HL-60 (cell line): ENCODE measurements around the gene CRHBP.

Experiments
- DNase-seq, 2 experiments: peaks; one replicate each; pipeline ENCODE4 v3.0.0-alpha.2; 2010 to 2020; ENCODE audit warnings: low read depth in 1 of 2, low spot score in 1 of 2
- H3K27ac ChIP-seq: fragments of 250-450 bp; sonication (Bioruptor Pico); replicated peaks from 2 replicates; pipeline ENCODE4 v1.5.1; 2020; ENCODE audit warnings: mild to moderate bottlenecking, moderate library complexity
- H3K27me3 ChIP-seq: fragments of 250-450 bp; sonication (Bioruptor Pico); 2 replicates; pipeline ENCODE4 v1.5.1; 2021; ENCODE audit warnings: mild to moderate bottlenecking, moderate library complexity; ENCODE audit not compliant: insufficient read depth, poor library complexity, severe bottlenecking
- H3K4me3 ChIP-seq: replicated peaks from 2 replicates; pipeline ENCODE4 v1.5.1; 2011; ENCODE audit warnings: mild to moderate bottlenecking, control low read depth, low read length; ENCODE audit not compliant: insufficient read depth
- GABPA ChIP-seq: IDR thresholded peaks from 2 replicates; pipeline ENCODE4 v1.6.1; 2012; ENCODE audit warnings: low read depth
- POLR2AphosphoS5 ChIP-seq: IDR thresholded peaks from 2 replicates; pipeline ENCODE4 v1.6.1; 2012; ENCODE audit warnings: low read depth
- SPI1 ChIP-seq: IDR thresholded peaks from 2 replicates; pipeline ENCODE4 v1.6.1; 2012; ENCODE audit warnings: low read depth, mild to moderate bottlenecking, borderline replicate concordance
- TF ChIP-seq, protein P1 (sequence below): IDR thresholded peaks from one replicate; pipeline ENCODE4 v1.5.1; 2011; ENCODE audit warnings: low read length, control low read depth, inconsistent platforms; ENCODE audit not compliant: insufficient read depth
- TF ChIP-seq, protein P2 (sequence below): IDR thresholded peaks from 2 replicates; pipeline ENCODE4 v1.6.1; 2012; ENCODE audit warnings: low read depth; ENCODE audit not compliant: insufficient replicate concordance

Gene CRHBP

GRCh38 chr5:77017668-77018067, 64.8 kb downstream of the CRHBP start:
- no peak for DNase-seq
- TF ChIP-seq, protein P1, sequence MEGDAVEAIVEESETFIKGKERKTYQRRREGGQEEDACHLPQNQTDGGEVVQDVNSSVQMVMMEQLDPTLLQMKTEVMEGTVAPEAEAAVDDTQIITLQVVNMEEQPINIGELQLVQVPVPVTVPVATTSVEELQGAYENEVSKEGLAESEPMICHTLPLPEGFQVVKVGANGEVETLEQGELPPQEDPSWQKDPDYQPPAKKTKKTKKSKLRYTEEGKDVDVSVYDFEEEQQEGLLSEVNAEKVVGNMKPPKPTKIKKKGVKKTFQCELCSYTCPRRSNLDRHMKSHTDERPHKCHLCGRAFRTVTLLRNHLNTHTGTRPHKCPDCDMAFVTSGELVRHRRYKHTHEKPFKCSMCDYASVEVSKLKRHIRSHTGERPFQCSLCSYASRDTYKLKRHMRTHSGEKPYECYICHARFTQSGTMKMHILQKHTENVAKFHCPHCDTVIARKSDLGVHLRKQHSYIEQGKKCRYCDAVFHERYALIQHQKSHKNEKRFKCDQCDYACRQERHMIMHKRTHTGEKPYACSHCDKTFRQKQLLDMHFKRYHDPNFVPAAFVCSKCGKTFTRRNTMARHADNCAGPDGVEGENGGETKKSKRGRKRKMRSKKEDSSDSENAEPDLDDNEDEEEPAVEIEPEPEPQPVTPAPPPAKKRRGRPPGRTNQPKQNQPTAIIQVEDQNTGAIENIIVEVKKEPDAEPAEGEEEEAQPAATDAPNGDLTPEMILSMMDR: no peak
- TF ChIP-seq POLR2AphosphoS5 (no peak), GABPA (no peak), SPI1 (no peak)
- TF ChIP-seq, protein P2, sequence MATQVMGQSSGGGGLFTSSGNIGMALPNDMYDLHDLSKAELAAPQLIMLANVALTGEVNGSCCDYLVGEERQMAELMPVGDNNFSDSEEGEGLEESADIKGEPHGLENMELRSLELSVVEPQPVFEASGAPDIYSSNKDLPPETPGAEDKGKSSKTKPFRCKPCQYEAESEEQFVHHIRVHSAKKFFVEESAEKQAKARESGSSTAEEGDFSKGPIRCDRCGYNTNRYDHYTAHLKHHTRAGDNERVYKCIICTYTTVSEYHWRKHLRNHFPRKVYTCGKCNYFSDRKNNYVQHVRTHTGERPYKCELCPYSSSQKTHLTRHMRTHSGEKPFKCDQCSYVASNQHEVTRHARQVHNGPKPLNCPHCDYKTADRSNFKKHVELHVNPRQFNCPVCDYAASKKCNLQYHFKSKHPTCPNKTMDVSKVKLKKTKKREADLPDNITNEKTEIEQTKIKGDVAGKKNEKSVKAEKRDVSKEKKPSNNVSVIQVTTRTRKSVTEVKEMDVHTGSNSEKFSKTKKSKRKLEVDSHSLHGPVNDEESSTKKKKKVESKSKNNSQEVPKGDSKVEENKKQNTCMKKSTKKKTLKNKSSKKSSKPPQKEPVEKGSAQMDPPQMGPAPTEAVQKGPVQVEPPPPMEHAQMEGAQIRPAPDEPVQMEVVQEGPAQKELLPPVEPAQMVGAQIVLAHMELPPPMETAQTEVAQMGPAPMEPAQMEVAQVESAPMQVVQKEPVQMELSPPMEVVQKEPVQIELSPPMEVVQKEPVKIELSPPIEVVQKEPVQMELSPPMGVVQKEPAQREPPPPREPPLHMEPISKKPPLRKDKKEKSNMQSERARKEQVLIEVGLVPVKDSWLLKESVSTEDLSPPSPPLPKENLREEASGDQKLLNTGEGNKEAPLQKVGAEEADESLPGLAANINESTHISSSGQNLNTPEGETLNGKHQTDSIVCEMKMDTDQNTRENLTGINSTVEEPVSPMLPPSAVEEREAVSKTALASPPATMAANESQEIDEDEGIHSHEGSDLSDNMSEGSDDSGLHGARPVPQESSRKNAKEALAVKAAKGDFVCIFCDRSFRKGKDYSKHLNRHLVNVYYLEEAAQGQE: no peak
- H3K4me3 ChIP-seq: no peak overlapping the region

More at GRCh38 chr5:77017668-77018067, 64.8 kb downstream of the CRHBP start:
- Histone ChIP-seq H3K27ac (no peak overlapping the region), H3K27me3 (no peaks in the 10 kb centered on the region)
